Measurements from ENCODE around the gene EPHB1.
A peak's percentile ranks its signal among the peaks of the same experiment; 100 is the strongest.

Gene EPHB1

GRCh38 chr3:135155228-135155627 lies 360.2 kb downstream of the EPHB1 start:
- TF ChIP-seq GATA2 (IDR thresholded peaks at IDR 0.05; ENCODE audit: low read depth, low read length) (no peak), GATA3 (IDR thresholded peaks at IDR 0.05; ENCODE audit: low read depth, low read length) (no peak)

- no peak for TF ChIP-seq GATA2 (IDR thresholded peaks at IDR 0.05; ENCODE audit: low read depth, low read length)
- no peak for TF ChIP-seq GATA3 (IDR thresholded peaks at IDR 0.05; ENCODE audit: low read depth, low read length)
These were observed 360.7 kb downstream of the EPHB1 start for GRCh38 chr3:135155791-135156190.

- TF ChIP-seq GATA2 (IDR thresholded peaks at IDR 0.05; ENCODE audit: low read depth, low read length) (no peak), GATA3 (IDR thresholded peaks at IDR 0.05; ENCODE audit: low read depth, low read length) (no peak)
These were observed 362.1 kb downstream of the EPHB1 start for GRCh38 chr3:135157045-135157740.

GRCh38 chr3:135158520-135158919 lies 363.5 kb downstream of the EPHB1 start:
- no peak for TF ChIP-seq GATA2 (IDR thresholded peaks at IDR 0.05; ENCODE audit: low read depth, low read length)

- TF ChIP-seq GATA3 (IDR thresholded peaks at IDR 0.05; ENCODE audit: low read depth, low read length) (no peak), GATA2 (IDR thresholded peaks at IDR 0.05; ENCODE audit: low read depth, low read length) (no peak)
These were observed 364.7 kb downstream of the EPHB1 start for GRCh38 chr3:135159681-135160247.

- TF ChIP-seq GATA2 (IDR thresholded peaks at IDR 0.05; ENCODE audit: low read depth, low read length) = no peak
- TF ChIP-seq GATA3 (IDR thresholded peaks at IDR 0.05; ENCODE audit: low read depth, low read length) = no peak
These were observed 366.4 kb downstream of the EPHB1 start for GRCh38 chr3:135161425-135161824.

- TF ChIP-seq GATA3 (IDR thresholded peaks at IDR 0.05; ENCODE audit: low read depth, low read length) = no peak
- TF ChIP-seq GATA2 (IDR thresholded peaks at IDR 0.05; ENCODE audit: low read depth, low read length) = no peak
These were observed 368.6 kb downstream of the EPHB1 start for GRCh38 chr3:135163701-135164100.

GRCh38 chr3:135165260-135165659 lies 370.2 kb downstream of the EPHB1 start:
- TF ChIP-seq GATA3 (IDR thresholded peaks at IDR 0.05; ENCODE audit: low read depth, low read length) (no peak), GATA2 (IDR thresholded peaks at IDR 0.05; ENCODE audit: low read depth, low read length) (no peak)

- no peak for TF ChIP-seq GATA3 (IDR thresholded peaks at IDR 0.05; ENCODE audit: low read depth, low read length)
- TF ChIP-seq GATA2 (IDR thresholded peaks at IDR 0.05; ENCODE audit: low read depth, low read length) = no peak
These were observed 371.3 kb downstream of the EPHB1 start for GRCh38 chr3:135166266-135166825.

GRCh38 chr3:135168822-135169221 lies 373.8 kb downstream of the EPHB1 start:
- TF ChIP-seq GATA3 (IDR thresholded peaks at IDR 0.05; ENCODE audit: low read depth, low read length) (no peak), GATA2 (IDR thresholded peaks at IDR 0.05; ENCODE audit: low read depth, low read length) (no peak)

- TF ChIP-seq GATA2 (IDR thresholded peaks at IDR 0.05; ENCODE audit: low read depth, low read length) = no peak
These were observed 374.6 kb downstream of the EPHB1 start for GRCh38 chr3:135169651-135170050.

GRCh38 chr3:135170732-135171131 lies 375.7 kb downstream of the EPHB1 start:
- TF ChIP-seq GATA3 (IDR thresholded peaks at IDR 0.05; ENCODE audit: low read depth, low read length) (no peak), GATA2 (IDR thresholded peaks at IDR 0.05; ENCODE audit: low read depth, low read length) (no peak)

GRCh38 chr3:135172191-135172869 lies 377.3 kb downstream of the EPHB1 start:
- TF ChIP-seq GATA3 (IDR thresholded peaks at IDR 0.05; ENCODE audit: low read depth, low read length) = no peak
- TF ChIP-seq GATA2 (IDR thresholded peaks at IDR 0.05; ENCODE audit: low read depth, low read length) = peak; percentile 29; the same call in 1 of the 2 replicates

GRCh38 chr3:135175728-135176277 lies 380.7 kb downstream of the EPHB1 start:
- no peak for TF ChIP-seq GATA2 (IDR thresholded peaks at IDR 0.05; ENCODE audit: low read depth, low read length)
- TF ChIP-seq GATA3 (IDR thresholded peaks at IDR 0.05; ENCODE audit: low read depth, low read length) = no peak

Data from SH-SY5Y (cell line).